GM19023 (cell line): Measurements from ENCODE around the gene PRCC.

Experiments
- ATAC-seq: cut with Tn5 transposase; IDR thresholded peaks from one replicate; pipeline ENCODE4 v1.9.1; 2021; ENCODE audit warnings: mild to moderate bottlenecking, moderate library complexity; ENCODE audit not compliant: unreplicated experiment

The PRCC gene

DNA sequence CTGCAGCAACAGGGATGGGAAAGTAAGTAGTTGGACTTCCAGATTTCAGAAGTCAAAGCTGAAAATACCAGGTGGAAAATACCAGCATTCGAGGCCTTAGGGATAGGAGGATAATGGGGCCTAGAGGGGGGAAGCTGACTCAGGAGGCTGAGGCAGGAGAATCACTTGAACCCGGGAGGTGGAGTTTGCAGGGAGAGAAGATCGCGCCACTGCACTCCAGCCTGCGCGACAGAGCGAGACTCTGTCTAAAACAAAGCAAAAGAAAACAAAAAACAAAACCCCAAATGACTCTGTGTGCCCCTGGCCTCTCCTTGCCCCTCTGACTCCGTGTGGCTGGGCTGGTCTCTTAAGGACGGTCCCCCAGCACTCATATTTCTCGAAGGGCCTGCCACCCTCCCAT, 46.0 kb downstream of the PRCC start:
- no peak for ATAC-seq

- peak; percentile 62 for ATAC-seq
Observed at GRCh38 chr1:156813750-156814570, 46.6 kb downstream of the PRCC start.

- ATAC-seq: no peak
Observed at GRCh38 chr1:156814571-156815260, 47.4 kb downstream of the PRCC start.

DNA sequence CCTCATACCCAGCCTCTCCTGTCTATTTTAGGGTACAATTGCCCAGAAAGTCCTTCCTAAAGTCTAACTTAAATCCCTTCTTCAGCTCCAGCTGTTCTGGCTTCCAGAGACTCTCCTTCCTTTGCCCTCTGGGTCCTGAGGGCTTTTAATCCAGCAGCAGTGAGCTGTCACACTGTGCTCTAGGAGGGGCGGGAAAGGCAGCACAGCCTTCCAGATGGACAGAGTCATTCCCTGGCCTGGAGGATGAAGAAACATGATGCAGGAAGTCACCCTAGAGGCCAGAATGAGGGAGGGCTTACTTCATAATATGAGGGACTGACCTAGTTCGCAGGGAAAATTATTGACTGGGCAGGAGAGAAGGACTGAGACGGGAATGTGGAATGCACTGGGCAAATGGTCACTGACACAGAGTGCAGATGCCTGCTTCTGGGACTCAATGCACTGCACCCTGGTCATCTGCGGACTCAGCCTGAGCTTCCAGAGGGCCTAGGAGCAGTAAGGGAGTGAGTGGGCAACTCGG, 48.0 kb downstream of the PRCC start:
- no peak for ATAC-seq

DNA sequence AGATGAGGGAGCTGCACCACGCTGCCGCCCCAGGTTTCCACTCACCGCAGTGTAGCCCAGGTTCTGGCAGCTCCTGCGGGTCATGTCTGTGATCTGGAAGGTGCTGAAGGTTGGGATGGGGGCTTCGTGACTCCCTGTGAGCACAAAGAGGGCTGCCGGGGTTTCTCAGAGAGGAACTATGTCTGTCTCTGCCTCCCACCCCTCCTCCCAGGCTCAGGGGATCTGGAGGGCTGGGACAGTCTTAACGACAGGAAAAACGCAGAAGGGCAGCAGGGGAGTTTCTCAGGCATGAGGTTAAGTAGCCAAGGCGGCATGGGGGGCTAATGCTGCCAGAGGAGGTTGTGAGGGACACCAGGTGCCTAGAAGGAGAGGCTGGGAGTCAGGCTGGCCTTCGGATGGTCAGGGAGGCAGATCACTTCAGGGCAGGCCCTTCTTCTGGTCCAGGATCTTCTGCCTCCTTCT, 48.7 kb downstream of the PRCC start:
- no peak for ATAC-seq

DNA sequence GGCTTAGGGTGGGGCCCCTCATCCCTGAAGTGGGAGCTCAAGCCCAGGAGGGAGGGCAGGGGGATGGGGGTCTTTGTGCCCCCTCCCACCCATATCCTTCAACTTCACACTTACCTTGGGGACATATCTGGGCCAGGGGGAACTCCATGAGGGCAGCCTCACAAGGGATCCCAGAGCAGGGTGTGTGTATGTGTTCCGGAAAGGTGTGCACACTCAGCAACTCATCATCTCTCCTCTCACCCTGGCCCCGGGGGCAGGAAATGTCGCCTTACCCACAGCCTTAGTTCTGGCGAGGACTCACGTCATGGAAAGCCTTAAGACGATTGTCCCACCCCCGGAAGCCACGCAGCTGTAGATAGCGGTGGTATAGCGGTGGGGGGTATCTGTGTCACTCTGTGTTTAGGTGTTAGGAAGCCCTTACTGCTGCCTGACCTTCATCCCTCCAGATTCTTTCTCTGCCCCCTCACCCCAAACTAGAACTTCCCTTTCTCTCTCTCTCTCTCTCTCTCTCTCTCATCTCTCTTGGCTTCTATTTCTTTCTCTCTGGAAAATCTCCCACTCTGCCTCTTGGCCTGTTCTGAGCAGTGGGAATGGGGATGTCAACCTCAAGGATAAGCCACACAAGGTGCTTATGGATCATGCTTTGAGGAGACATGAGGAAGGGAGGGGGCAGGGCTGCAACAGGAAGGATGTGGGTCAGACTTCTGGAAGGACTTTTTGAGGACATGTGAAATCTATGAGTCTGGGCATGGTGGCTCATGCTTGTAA, 49.4 kb downstream of the PRCC start, which contains the start of gene SH2D2A:
Gene SH2D2A (minus strand): TSS at position 288 of the 768 bp plus-strand sequence. CDS start 140 bp downstream, at position 148.
- ATAC-seq: no peak

DNA sequence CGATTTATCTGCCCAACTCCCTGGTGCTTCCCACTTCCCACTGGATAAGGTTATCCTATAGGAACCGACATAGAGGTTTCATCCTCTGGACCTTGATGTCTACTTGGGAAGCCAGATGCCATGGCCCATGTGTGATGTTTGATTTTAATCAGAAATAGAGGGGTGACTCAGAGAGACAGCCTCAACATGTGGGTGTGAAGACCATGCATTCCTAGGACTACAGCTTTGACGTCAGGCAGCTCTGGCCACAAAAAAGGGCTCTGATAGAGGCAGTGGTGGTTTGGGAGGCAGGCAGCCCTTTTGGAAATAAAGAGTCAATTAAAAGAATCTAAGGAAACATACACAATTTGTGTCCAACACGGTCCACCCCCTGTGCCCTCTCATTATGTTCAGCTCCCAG, 54.5 kb downstream of the PRCC start:
- no peak for ATAC-seq

DNA sequence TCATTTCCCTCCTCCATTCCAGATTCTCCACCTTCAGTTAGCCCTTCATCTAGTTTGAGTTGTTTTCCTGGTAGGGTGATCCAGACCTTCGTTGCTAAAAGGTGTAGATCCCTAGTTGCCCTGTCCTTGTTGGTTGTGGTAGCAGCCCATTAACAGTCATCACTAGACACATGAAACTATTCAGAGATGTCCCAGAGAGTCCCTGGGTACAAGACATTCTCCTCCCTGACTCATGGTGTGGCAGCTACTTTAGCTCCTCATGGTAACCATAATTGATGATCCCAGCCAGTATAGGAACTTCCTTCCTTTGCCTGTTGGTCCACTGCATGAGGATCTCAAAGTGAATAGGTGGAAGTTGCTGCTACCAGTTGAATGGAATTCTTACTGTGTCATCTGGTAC, 55.3 kb downstream of the PRCC start:
- ATAC-seq: no peak

DNA sequence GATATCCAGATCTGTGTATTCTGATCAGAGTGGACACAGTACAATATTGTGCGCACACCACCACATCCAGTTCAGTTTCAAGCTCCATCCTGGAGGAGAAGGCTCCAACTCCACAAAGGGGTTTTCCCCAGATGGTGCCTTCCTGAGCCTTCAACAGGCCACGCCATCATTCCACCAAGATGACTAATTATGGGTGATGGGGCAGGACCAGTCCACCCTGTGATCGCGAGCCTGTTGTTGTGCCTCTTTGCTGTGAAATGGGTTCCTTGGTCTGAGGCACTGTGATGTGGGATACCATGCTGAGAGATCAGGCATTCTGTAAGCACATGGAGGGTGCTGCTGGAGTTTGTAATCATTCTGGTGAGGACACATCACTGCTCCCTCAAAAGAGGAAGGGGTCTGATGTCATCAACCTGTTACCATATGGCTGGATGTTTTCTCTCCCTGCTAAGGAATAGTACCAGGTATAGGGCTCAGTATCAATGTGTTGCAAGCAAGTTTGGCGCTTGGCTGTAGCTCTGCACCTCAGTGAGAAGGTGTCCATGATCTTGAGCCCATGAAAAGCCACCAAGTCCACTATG, 56.0 kb downstream of the PRCC start:
- no peak for ATAC-seq

DNA sequence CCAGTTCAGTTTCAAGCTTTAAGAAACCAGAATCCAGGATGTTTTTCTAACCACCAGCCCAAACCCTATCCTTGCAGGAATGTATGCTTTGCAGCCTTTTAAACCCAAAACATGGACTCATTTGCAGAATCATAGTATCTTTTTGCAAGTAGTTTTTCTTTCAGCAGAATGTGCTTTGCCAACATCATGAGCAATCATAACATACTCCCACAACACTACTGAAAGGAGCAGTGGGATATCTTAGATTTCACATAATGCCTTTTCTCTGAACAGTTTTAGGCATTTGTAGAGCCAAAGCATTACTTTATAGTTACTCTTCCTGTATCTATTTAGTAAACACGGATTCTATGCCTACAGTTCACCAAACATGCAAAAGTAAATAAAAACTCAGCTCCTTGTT, 59.3 kb downstream of the PRCC start:
- no peak for ATAC-seq

DNA sequence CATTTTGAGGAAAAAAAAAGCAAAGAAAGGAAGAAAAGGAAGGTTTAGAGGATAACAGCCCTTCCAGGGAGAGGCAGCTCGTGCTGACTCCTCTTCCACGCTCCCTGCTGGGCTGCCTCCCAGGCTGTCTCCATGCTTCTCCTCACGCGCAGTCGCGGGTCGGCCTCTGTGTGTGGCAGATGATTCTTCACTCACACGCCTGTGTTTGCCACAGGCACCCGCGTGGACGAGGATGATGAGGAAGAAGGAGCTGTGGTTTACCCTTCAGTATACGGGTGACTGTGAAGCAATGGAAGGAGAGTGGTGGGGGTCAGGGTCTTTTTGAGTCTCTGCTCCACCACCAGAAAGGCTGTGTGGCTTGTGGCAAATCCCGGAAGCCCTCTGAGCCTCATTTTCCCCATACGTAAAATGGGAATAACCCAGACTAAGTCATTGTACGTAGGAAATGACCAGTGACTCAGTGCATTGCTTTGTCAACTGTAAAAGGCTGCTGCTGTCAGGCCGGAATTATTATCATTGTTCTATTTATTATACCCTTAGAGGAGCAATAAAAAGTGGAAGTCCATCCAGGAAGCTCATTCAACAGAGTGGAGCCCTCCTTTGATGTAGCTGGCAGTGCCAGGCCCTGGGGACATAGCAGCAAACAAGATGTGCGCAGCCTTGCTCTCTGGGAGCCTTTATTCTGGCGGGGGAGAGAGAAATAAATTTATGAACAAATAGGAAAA, 61.2 kb downstream of the PRCC start:
- ATAC-seq: no peak

DNA sequence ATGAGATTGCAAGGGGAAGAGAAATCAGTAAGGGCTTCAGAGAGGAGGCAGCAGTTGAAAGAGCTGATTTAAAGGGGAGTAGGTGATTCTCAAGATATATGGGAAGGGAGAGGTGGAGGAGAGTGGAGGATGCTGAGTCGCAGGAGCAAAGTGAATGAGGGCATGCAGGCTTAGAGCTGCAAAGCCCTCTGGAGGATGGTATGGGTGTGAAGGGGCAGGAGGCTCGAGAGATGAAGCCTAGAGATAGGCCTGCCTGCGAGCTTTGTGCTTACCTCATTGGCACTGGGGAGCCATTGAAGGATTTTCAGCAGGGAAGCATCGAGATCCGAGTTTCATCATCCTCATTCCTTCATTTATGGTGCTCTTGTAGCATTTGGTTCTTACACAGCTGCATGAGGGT, 65.1 kb downstream of the PRCC start:
- no peak for ATAC-seq

GRCh38 chr1:156833603-156834002, 66.3 kb downstream of the PRCC start:
- no peak for ATAC-seq

- no peak for ATAC-seq
Observed at GRCh38 chr1:156834322-156834721, 67.0 kb downstream of the PRCC start.

- ATAC-seq: peak; percentile 69
Observed at GRCh38 chr1:156836041-156836654, 68.8 kb downstream of the PRCC start.

- ATAC-seq: no peak
Observed at GRCh38 chr1:156836892-156837291, 69.6 kb downstream of the PRCC start.

GRCh38 chr1:156838972-156839371, 71.6 kb downstream of the PRCC start:
- ATAC-seq: no peak

- no peak for ATAC-seq
Observed at GRCh38 chr1:156839426-156840109, 72.2 kb downstream of the PRCC start.
